GM12873 (cell line): Measurements from ENCODE around the gene ACAA1.

Experiments
- TF ChIP-seq, protein P1 (sequence below): IDR thresholded peaks from 2 replicates; pipeline ENCODE4 v1.5.1; 2012; ENCODE audit warnings: low read depth, mild to moderate bottlenecking, moderate library complexity, low read length, control low read depth; ENCODE audit not compliant: insufficient read depth; ENCODE audit errors: missing control alignments

Gene ACAA1

DNA sequence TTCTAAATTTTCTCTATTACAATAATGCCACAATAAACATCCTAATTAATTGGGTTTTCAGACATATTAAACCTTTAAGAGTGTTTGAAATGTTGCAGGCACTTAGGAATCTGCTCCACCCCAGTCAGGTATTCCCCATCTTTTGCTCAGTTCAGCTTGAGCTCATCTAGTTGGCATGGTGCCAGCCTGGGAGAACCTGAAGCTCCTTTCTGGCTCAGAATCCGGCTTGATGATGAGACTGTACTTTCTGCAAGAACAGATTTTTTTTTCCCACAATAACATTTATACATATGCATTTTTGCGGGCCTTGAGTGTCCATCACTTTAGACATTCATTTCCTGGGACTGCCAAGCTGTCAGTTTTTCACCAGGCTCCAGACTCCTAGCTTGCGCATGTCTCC lies 20.7 kb upstream of the ACAA1 start:
- TF ChIP-seq, protein P1, sequence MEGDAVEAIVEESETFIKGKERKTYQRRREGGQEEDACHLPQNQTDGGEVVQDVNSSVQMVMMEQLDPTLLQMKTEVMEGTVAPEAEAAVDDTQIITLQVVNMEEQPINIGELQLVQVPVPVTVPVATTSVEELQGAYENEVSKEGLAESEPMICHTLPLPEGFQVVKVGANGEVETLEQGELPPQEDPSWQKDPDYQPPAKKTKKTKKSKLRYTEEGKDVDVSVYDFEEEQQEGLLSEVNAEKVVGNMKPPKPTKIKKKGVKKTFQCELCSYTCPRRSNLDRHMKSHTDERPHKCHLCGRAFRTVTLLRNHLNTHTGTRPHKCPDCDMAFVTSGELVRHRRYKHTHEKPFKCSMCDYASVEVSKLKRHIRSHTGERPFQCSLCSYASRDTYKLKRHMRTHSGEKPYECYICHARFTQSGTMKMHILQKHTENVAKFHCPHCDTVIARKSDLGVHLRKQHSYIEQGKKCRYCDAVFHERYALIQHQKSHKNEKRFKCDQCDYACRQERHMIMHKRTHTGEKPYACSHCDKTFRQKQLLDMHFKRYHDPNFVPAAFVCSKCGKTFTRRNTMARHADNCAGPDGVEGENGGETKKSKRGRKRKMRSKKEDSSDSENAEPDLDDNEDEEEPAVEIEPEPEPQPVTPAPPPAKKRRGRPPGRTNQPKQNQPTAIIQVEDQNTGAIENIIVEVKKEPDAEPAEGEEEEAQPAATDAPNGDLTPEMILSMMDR, result no peak

DNA sequence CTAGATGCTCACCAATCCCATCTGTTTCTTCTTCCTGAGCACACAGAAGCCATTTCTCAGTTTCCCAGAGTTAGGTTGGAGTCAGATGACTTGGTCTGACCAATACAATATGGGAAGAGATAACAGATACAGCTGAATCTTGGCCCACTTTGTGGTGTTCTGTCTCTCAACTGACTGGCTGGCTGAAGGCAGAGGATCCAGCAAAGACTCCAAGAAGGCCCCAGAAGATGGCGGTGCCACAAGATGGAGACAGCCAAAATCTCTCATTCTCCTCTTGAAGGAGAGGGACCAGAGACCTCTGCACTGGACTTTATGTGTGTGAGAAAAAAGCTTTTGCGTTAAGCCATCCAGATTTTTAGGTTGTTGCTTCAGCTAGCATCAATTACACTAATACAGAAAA lies 20.2 kb upstream of the ACAA1 start:
- TF ChIP-seq, protein P1, result no peak

DNA sequence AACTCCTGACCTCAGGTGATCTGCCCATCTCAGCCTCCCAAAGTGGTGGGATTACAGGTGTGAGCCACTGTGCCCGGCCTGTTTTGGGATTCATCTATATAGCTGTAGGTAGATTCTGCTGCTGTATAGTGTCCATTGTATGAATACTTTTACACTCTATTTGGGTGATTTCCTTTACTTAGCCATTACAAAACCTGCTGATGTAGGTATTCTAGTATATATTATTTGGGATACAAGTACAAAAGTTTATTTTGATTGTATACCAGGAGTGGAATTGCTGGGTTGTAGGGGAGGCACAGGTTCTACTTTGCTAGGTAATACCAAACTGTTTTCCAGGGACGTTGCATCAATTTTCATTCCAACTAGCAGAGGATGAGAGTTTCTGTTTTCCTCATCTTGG lies 18.9 kb upstream of the ACAA1 start:
- TF ChIP-seq, protein P1, result no peak

DNA sequence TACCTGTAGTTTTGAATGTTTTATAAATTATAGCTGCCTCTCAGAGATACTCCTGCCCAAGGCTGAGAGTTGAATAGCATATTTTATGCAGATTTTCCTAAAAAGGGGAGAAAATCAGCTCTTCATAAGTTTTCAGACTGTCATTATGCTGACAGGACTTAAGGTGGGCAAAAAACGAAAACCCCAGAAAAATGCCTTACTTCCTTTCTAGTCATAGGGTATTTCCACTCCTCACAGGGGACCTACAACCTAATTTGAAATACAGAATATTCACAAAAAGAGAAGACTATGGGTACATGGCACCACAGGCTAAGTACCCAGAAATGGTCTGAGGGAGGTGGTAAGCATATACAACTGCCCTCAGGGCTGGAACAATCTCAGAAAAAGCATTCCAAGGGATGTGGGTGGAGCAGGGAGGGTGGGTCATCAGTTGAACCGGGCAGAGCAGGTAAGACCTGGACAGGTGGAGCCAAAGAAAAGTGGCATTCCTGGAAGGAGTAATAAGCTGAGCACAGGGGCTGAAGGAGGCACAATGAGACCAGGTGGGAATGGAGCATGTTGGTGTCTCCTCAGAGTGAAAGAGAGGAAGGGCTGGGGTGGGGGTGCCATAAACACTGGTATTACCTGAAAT lies 17.8 kb upstream of the ACAA1 start:
- TF ChIP-seq, protein P1, result no peak

DNA sequence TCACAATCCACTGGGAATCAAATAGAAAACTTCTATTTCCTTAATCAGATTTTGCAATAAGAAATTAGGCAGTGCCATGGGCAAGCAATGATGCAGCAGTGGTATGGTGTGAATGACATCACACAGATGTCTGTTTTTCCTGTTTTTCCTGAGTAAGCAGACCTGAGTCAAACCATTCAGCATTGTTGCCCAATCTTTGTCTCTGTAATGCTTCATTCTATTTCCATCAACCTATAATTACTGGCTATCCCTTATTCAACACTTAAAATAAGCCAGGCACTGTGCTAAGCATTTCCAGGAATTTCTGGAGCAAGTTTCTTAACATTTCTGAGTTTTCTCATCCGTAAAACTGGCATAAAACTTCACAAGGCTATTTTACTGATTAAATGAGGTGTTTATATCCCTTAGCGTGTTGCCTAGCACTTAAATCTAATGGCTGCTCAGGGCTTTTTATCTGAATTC lies 17.1 kb upstream of the ACAA1 start:
- TF ChIP-seq, protein P1, result no peak

DNA sequence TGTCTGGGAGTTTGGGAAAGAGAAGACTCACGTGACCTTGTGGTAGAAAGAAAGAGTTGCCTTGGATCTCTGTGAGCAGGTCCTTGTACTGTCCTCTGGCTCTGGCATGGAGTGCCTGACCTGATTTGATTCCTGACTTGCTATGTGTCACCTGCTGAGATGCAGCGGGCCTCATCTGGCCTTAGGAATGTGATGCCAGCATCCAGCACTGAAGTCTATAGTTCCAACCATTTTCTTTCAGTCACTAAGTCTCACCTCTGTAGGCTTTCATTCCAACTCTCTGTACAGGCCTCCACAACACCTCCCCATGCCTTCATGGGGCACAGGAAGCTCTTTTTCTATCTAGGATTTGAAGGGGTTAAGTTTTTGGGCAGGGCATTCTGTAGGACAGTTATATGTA lies 16.3 kb upstream of the ACAA1 start:
- TF ChIP-seq, protein P1, result no peak

DNA sequence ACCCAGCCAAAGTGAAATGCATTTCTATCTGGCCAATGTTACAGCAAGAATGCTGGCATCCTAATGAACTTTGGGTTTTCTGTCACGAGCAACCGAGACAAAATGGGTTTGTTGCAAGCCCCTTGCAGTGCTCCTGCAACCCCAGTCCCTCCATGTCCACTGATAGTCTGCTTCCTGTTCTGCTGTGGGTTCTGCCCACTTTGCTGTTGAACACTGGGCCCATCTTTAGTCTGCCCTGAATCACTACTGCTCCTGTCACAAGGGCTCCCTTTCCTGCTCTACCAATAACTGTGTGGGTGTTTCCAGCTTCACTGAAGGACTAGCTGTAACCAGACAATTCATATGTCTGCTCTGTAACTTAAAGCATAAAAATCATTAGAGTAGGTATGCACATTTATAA lies 15.7 kb upstream of the ACAA1 start:
- TF ChIP-seq, protein P1, result no peak
